Activated effector memory CD4-positive, alpha-beta T cell treated with anti-CD3 and anti-CD28 coated beads, Interleukin-2, amount 50 U/mL, for 16 hours (primary cell): Measurements from ENCODE around the gene UPK3A.
A peak's percentile ranks its signal among the peaks of the same experiment; 100 is the strongest.

ENCODE experiments used
- DNase-seq: peaks from one replicate; pipeline ENCODE4 v3.0.0-alpha.2; 2020

The UPK3A gene

DNA sequence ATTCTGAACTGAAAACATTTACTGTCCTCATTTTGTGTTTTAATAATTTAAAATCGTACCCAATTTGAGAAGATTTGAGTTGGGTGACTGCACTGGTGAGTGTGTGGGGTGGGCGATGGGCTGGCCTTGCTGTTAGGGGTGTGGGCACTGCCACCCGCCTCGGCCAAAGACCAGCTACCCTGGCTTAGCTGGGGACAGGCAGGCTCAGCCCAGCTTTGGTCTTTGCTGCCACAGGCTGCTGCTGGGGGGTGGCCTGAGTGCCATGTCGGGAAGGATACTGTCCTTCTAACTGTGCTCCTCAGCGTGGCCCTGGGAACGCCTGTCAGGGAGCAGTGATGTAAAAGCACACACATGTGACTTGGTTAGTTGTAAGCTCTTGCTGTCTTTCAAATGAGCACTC is 47.3 kb downstream of the UPK3A start:
- DNase-seq, result no peak

GRCh38 chr22:45334068-45334467 is 49.3 kb downstream of the UPK3A start:
- no peak for DNase-seq

DNA sequence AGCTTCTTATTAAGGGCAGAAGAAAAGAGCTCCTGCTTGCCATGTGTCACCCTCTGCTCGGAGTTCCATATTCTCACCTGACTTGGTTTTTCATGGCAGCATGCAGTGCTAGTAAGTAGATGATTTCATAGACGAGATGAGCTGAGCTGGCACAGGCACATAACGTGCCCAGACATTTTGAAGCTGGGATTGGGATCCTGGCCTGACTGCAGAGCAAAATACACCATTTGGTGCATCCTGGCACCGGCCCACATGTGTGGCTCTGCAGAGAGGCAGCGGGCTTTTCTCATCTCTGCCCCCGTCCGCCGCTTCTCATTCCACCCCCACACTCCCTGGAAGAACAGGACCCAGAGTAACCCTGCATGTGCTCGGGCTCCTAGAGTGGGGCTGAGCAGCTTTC is 49.8 kb downstream of the UPK3A start:
- no peak for DNase-seq

DNA sequence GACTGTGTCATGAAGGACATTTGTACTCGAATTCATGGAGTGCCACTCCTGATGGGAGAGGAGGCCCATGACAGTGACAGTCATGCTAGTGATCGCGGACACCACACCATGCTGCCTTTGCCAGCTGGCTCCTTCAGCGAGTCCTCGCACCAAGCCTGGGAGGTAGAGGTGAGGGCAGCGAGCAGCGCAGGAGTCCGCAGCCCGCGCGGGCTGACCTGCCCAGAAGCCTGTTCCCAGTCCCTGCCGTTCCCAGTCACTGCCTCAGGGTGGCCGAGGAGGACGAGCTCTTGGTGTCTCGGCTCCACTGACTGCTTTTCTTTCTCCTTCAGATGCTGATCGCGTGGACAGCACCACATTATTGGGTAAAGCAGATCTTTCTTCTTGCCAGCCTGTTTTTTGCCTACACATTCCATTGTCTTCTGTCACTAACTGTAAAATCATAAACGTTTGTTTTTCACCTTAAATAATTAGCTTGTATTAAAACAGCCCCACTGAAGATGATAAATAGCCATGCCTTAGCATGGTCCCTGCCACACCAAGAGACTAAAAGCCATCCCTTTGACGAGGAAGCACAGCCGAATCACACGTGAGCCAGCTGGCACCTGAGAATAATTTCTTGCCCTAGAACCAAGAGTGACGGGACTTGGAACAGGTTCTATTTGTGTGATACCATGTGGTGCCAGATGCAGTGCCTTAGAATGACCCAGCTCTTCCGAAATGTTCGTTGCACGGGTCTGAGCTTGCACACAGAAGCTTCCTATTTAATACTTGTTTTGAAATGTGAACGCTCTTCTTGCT is 50.5 kb downstream of the UPK3A start:
- no peak for DNase-seq

DNA sequence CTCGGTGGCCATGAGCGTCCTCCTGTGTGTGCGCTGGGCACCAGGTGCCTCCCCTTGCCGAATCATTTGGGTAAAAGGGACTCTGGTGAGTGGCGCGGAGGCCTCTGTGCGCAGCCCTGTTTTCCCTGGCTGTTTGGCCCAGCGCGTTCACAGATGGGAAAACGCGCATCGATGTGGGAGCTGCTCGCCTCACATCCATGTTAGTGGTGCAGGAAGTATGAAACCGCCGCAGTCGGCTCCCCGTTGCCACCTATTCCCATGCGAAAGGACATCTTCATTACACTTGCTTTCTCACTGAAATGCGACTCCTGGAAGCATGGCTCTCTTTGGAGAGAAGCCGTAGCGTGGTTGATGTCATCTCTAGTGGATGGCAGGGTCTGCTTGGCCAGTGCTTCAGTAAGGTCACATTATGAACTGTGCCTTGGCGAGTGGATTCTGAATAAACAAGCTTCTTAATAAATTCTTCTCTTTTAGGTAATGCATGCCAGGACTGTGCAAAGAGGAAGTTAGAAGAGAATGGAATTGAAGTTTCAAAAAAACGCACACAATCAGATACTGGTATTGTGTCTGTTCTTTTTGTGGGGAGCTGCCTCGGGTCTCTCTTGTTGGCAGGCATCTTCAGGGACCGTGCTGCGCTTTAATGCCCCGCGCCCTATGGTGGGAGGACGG is 51.2 kb downstream of the UPK3A start:
- no peak for DNase-seq

DNA sequence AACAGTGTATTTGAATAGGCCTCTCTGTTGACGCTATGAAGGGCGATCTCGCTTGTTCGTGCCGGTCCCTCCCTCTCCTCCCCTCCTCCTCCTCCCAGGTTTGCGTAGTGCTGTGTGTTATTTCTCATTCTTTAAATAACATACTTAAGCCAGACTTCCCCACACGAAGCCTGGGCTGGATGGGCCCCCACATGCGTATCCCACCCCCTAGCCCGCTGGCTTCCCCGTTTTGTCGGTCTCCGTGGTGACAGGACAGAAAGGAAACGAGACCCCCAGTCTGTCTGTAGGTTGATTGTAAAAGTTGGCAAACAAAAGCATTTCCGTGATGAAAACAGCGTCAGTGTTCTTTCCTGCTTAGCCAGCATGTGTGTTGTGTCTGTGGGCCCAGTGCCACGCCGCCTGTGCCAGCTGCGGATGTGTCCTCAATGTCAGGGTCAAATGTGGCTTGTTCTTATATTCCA is 52.3 kb downstream of the UPK3A start:
- DNase-seq, result no peak

- no peak for DNase-seq
Measured at GRCh38 chr22:45337536-45337935, 52.8 kb downstream of the UPK3A start.

DNA sequence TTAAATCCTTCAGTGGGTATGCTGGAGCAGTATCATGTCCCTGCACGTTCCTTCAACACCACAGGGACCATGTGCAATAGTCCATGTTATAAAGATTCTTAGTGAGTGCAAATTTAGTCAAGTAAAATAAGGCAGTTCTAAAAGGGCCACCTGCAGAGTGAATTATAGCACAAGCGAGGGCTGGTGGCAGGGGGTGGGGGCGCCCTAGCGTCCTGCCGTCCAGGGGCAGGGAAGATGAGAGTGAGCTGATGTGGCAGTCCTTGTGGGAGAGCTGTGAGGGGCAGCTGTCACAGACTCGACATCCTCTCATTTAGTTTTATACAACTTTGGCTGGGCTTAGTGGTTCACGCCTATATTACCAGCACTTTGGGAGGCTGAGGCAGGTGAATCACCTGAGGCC is 54.0 kb downstream of the UPK3A start:
- DNase-seq, result no peak

- no peak for DNase-seq
Measured at GRCh38 chr22:45340323-45340722, 55.6 kb downstream of the UPK3A start.

- DNase-seq, result peak; percentile 70
Measured at GRCh38 chr22:45341498-45341897, 56.7 kb downstream of the UPK3A start.

- no peak for DNase-seq
Measured at GRCh38 chr22:45343143-45343542, 58.4 kb downstream of the UPK3A start.

DNA sequence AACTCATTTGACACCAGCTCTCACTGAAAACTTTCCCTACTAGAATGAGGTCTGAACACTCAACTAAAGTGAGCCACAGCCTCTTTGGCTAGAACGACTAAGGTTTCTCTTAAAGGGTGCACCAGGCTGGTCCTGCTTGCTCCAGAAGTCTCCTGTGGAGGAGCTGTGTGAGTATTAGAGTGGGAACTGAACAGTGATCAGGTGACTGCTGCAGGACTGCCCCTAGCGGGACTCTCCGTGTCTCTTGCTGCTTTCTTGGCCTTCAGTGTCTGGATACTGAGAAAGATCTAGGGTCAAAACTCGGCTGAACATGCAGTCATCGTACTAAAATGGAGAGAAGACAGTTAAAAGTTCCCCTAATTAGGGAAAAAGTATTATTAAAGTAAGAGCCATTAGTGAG is 59.6 kb downstream of the UPK3A start:
- no peak for DNase-seq
